DND-41 (cell line): ENCODE data around the gene SRRM2.

Source experiments
- ATAC-seq: fragments of 200-7000 bp; cut with Tn5 transposase; 3 replicates; pipeline ENCODE4 v1.9.1; 2021; ENCODE audit warnings: low read depth; ENCODE audit not compliant: insufficient read depth
- DNase-seq: peaks from one replicate; pipeline ENCODE4 v3.0.0-alpha.2; 2020
- H2AFZ ChIP-seq: 2 replicates; pipeline ENCODE4 v1.6.0; 2012; ENCODE audit warnings: low read depth, low read length
- H3K27ac ChIP-seq: 2 replicates; pipeline ENCODE4 v1.5.1; 2012; ENCODE audit warnings: low read length, inconsistent platforms
- H3K27me3 ChIP-seq: fragments of 200-600 bp; sonication (generic); 2 replicates; pipeline ENCODE4 v1.6.0; 2012; ENCODE audit warnings: low read length, mild to moderate bottlenecking, inconsistent platforms; ENCODE audit not compliant: insufficient read depth, poor library complexity
- H3K36me3 ChIP-seq: 2 replicates; pipeline ENCODE4 v1.5.1; 2012; ENCODE audit warnings: low read length, inconsistent platforms; ENCODE audit not compliant: insufficient read depth
- H3K4me1 ChIP-seq: 2 replicates; pipeline ENCODE4 v1.5.1; 2012; ENCODE audit warnings: mild to moderate bottlenecking, low read length; ENCODE audit not compliant: insufficient read depth
- H3K4me2 ChIP-seq: 2 replicates; pipeline ENCODE4 v1.6.0; 2012; ENCODE audit warnings: mild to moderate bottlenecking, moderate library complexity, low read length, inconsistent platforms; ENCODE audit not compliant: insufficient read depth
- H3K4me3 ChIP-seq, 2 experiments: fragments of 200-600 bp in 1 of 2; shearing (Covaris generic) in 1 of 2; 2 replicates each; pipeline ENCODE4 v1.5.1; 2012 to 2016; ENCODE audit warnings: inconsistent platforms in 2 of 2, low read length in 2 of 2, mild to moderate bottlenecking in 2 of 2, low read depth in 1 of 2, moderate library complexity in 1 of 2
- H3K79me2 ChIP-seq: 2 replicates; pipeline ENCODE4 v1.6.0; 2012; ENCODE audit warnings: low read length, inconsistent platforms; ENCODE audit not compliant: insufficient read depth
- H3K9ac ChIP-seq: 2 replicates; pipeline ENCODE4 v1.6.0; 2012; ENCODE audit warnings: low read depth, mild to moderate bottlenecking, inconsistent platforms, low read length, moderate library complexity
- H3K9me3 ChIP-seq: 2 replicates; pipeline ENCODE4 v1.5.1; 2012; ENCODE audit warnings: low read length, moderate library complexity, mild to moderate bottlenecking, inconsistent platforms; ENCODE audit not compliant: insufficient read depth, severe bottlenecking
- H4K20me1 ChIP-seq: 2 replicates; pipeline ENCODE4 v1.6.0; 2012; ENCODE audit warnings: low read length; ENCODE audit not compliant: insufficient read depth
- CTCF ChIP-seq: IDR thresholded peaks from 2 replicates; pipeline ENCODE4 v1.5.1; 2012; ENCODE audit warnings: borderline replicate concordance, low read length, moderate library complexity, mild to moderate bottlenecking; ENCODE audit not compliant: poor library complexity, severe bottlenecking; ENCODE audit errors: extremely low read depth
- EZH2 ChIP-seq: IDR thresholded peaks from 3 replicates; pipeline ENCODE4 v1.6.1; 2012; ENCODE audit warnings: borderline replicate concordance, low read depth, mild to moderate bottlenecking, moderate library complexity, low read length, inconsistent platforms; ENCODE audit not compliant: severe bottlenecking

The SRRM2 gene

GRCh38 chr16:2707368-2708289 is 44.8 kb upstream of the SRRM2 start:
- H3K4me3 ChIP-seq = no peak overlapping the region
- DNase-seq (no peak), ATAC-seq (no peak)
- no peaks in the 10 kb centered on the region for H3K4me1 ChIP-seq
- H3K27ac ChIP-seq = no peak overlapping the region
- H2AFZ ChIP-seq = no peak overlapping the region
- H3K9me3 ChIP-seq = no peaks in the 10 kb centered on the region
- H3K36me3 ChIP-seq = peaks cover 52% of the 10 kb centered on the region
- no peak overlapping the region for H3K9ac ChIP-seq
- peaks cover 24% of the 10 kb centered on the region for H4K20me1 ChIP-seq
- TF ChIP-seq CTCF (no peak), EZH2 (no peak)
- H3K79me2 ChIP-seq = no peaks in the 10 kb centered on the region
- H3K4me2 ChIP-seq = no peak overlapping the region
- no peaks in the 10 kb centered on the region for H3K27me3 ChIP-seq

GRCh38 chr16:2708290-2708639 is 44.2 kb upstream of the SRRM2 start:
- Histone ChIP-seq H3K27ac (no peak overlapping the region), H3K9ac (no peak overlapping the region), H3K4me3 (no peak overlapping the region), H2AFZ (no peak overlapping the region), H3K27me3 (no peaks in the 10 kb centered on the region), H3K36me3 (peaks cover 47% of the 10 kb centered on the region), H3K4me2 (no peak overlapping the region), H3K79me2 (no peaks in the 10 kb centered on the region), H4K20me1 (peaks cover 23% of the 10 kb centered on the region), H3K9me3 (no peaks in the 10 kb centered on the region), H3K4me1 (no peaks in the 10 kb centered on the region)
- no peak for TF ChIP-seq CTCF
- ATAC-seq (no peak), DNase-seq (no peak)

GRCh38 chr16:2708955-2709587 is 43.4 kb upstream of the SRRM2 start:
- H3K9ac ChIP-seq = no peak overlapping the region
- no peaks in the 10 kb centered on the region for H3K9me3 ChIP-seq
- H3K36me3 ChIP-seq = peaks cover 39% of the 10 kb centered on the region
- TF ChIP-seq CTCF (no peak), EZH2 (no peak)
- H3K4me1 ChIP-seq = no peaks in the 10 kb centered on the region
- H3K27ac ChIP-seq = no peak overlapping the region
- no peak overlapping the region for H2AFZ ChIP-seq
- DNase-seq = no peak
- H3K4me3 ChIP-seq = no peak overlapping the region
- no peaks in the 10 kb centered on the region for H3K79me2 ChIP-seq
- no peak for ATAC-seq
- H4K20me1 ChIP-seq = peaks cover 30% of the 10 kb centered on the region
- no peak overlapping the region for H3K4me2 ChIP-seq
- no peaks in the 10 kb centered on the region for H3K27me3 ChIP-seq
